ENCODE measurements around the gene SIRT6. TPM values are rescaled to one million over a fixed set of nuclear protein-coding genes. Genes with fewer than 3 reads are reported as not detected.
"Not testable (repeated sequence)": the region's sequence is repeated elsewhere in the genome, so short reads cannot be mapped to it uniquely, and the experiment has no call there.

SIRT6 gene
- total and polyA plus RNA-seq, 4 donors, result 8.1 to 45.4 (median 24.5) TPM

DNA sequence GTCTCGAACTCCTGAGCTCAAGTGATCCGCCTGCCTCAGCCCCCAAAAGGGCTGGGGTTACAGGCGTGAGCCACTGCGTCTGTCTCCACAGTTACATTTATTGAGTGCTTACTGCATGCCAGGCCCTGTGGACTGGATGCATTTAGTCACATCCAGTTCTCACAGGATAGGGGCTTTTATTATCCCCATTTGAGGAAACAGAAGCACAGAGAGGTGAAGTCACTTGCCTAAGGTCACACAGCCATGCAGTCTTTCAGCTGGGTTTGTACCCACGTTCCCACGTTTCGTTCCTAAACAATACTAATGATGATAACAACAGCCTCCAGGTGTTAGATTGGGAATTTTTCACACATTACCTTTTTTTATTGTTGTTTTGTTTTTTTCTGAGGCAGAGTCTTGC, 37.8 kb upstream of the SIRT6 start:
- peaks cover 9% of the 10 kb centered on the region for H3K4me1 ChIP-seq (ENCODE audit: control insufficient read depth, insufficient read depth, low read length)
- H3K9me3 ChIP-seq (ENCODE audit: control insufficient read depth, insufficient read depth, low read length), result no peaks in the 10 kb centered on the region
- no peaks in the 10 kb centered on the region for H3K27me3 ChIP-seq (ENCODE audit: control insufficient read depth, insufficient read depth, low read length)
- H3K4me3 ChIP-seq (ENCODE audit: low read depth, low read length), result no peak overlapping the region
- peaks cover 17% of the 10 kb centered on the region for H3K36me3 ChIP-seq (ENCODE audit: control insufficient read depth, insufficient read depth, low read length)
- DNase-seq (ENCODE audit: low read depth in 4 of 6, low spot score in 6 of 6), result no peak
- 100% methylated on average over 4 of the region's 7 CpGs for WGBS (ENCODE audit: insufficient coverage)
- H3K27ac ChIP-seq (ENCODE audit: low read depth, low read length), result no peak overlapping the region

DNA sequence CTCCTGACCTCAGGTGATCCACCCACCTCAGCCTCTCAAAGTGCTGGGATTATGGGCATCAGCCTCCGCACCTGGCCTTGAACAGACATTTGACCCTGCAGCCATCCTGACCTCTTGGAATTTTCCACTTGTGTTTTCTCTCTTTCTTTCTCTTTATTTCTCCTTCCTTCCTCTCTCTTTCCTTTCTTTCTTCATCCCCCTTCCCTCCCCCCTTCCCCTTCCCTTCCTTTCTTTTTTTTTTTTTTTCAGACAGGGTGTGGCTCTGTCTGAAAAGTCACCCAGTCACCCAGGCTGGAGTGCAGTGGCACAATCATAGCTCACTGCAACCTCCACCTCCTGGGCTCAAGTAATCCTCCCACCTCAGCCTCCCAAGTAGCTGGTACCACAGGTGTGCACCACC, 36.2 kb upstream of the SIRT6 start:
- H3K27me3 ChIP-seq (ENCODE audit: control insufficient read depth, insufficient read depth, low read length); H3K27ac ChIP-seq (ENCODE audit: low read depth, low read length); H3K4me1 ChIP-seq (ENCODE audit: control insufficient read depth, insufficient read depth, low read length); DNase-seq (ENCODE audit: low read depth in 4 of 6, low spot score in 6 of 6); H3K4me3 ChIP-seq (ENCODE audit: low read depth, low read length); H3K9me3 ChIP-seq (ENCODE audit: control insufficient read depth, insufficient read depth, low read length): not testable (repeated sequence)
- WGBS (ENCODE audit: insufficient coverage), result 92% methylated on average over 1 of the region's 1 CpG
- H3K36me3 ChIP-seq (ENCODE audit: control insufficient read depth, insufficient read depth, low read length), result peaks cover 11% of the 10 kb centered on the region

DNA sequence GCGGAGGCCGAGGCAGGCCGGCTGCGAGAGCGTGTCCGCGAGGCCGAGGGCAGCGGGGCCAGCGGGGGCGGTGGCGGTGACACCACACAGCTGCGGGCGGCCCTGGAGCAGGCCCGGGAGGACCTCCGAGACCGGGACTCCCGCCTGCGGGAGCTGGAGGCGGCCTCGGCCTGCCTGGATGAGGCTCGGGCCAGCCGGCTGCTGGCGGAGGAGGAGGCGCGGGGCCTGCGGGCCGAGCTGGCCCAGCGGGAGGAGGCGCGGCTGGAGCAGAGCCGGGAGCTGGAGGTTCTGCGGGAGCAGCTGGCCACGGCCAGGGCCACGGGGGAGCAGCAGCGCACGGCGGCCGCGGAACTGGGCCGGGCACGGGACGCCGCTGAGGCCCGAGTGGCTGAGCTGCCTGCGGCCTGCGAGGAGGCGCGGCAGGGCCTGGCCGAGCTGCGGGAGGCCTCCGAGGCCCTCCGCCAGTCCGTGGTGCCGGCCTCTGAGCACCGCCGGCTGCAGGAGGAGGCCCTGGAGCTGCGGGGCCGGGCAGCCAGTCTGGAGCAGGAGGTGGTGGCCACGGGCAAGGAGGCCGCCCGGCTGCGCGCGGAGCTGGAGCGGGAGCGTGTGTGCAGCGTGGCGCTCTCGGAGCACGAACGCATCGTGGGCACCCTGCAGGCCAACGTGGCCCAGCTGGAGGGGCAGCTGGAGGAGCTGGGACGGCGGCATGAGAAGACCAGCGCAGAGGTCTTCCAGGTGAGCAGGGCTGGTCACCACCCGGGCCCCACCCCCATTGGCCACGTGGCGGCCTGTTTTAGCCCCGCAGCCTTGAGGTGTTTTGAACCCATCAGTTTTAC, 35.3 kb upstream of the SIRT6 start:
- no peak overlapping the region for H3K27ac ChIP-seq (ENCODE audit: low read depth, low read length)
- 94% methylated on average over 73 of the region's 81 CpGs for WGBS (ENCODE audit: insufficient coverage)
- no peaks in the 10 kb centered on the region for H3K27me3 ChIP-seq (ENCODE audit: control insufficient read depth, insufficient read depth, low read length)
- peaks cover 10% of the 10 kb centered on the region for H3K36me3 ChIP-seq (ENCODE audit: control insufficient read depth, insufficient read depth, low read length)
- no peaks in the 10 kb centered on the region for H3K4me1 ChIP-seq (ENCODE audit: control insufficient read depth, insufficient read depth, low read length)
- H3K9me3 ChIP-seq (ENCODE audit: control insufficient read depth, insufficient read depth, low read length), result no peaks in the 10 kb centered on the region
- DNase-seq (ENCODE audit: low read depth in 4 of 6, low spot score in 6 of 6), result no peak
- no peak overlapping the region for H3K4me3 ChIP-seq (ENCODE audit: low read depth, low read length)

DNA sequence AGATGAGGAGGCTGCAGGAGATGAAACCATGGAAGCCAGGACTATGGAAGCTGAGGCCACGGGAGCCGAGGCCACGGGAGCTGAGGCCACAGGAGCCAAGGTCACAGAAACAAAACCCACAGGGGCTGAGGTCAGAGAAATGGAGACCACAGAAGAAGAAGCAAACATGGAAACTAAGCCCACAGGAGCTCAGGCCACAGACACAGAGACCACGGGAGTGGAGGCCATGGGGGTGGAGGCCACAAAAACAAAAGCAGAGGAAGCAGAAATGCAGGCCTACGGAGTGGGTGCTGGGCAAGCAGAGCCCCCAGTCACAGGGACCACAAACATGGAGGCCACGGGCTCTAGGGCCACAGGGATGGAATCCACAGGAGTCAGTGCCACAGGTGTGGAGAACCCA, 34.5 kb upstream of the SIRT6 start:
- Histone ChIP-seq H3K4me3 (ENCODE audit: low read depth, low read length) (no peak overlapping the region), H3K4me1 (ENCODE audit: control insufficient read depth, insufficient read depth, low read length) (no peaks in the 10 kb centered on the region), H3K36me3 (ENCODE audit: control insufficient read depth, insufficient read depth, low read length) (peaks cover 7% of the 10 kb centered on the region), H3K27ac (ENCODE audit: low read depth, low read length) (no peak overlapping the region), H3K27me3 (ENCODE audit: control insufficient read depth, insufficient read depth, low read length) (no peaks in the 10 kb centered on the region), H3K9me3 (ENCODE audit: control insufficient read depth, insufficient read depth, low read length) (no peaks in the 10 kb centered on the region)
- 75% methylated on average over 6 of the region's 6 CpGs for WGBS (ENCODE audit: insufficient coverage)
- no peak for DNase-seq (ENCODE audit: low read depth in 4 of 6, low spot score in 6 of 6)

DNA sequence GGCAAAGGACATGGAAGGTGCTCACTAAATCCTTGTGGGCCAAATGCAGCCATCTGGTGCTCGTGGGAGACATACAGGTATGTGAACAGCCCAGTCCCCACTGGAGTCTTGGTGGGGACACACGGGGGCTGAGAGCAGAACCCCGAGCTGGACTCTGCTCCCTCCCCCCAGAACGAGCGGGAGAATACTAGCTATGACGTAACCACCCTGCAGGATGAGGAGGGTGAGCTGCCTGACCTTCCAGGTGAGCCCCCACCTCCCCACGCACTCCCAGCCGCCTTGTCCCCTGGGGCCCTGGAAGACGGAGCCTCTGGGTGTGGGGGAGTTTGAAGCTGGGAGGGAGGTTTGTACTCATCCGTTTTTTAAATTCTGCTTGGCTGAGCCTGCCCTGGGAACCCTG, 33.4 kb upstream of the SIRT6 start:
- no peaks in the 10 kb centered on the region for H3K4me1 ChIP-seq (ENCODE audit: control insufficient read depth, insufficient read depth, low read length)
- no peak for DNase-seq (ENCODE audit: low read depth in 4 of 6, low spot score in 6 of 6)
- no peaks in the 10 kb centered on the region for H3K27me3 ChIP-seq (ENCODE audit: control insufficient read depth, insufficient read depth, low read length)
- H3K9me3 ChIP-seq (ENCODE audit: control insufficient read depth, insufficient read depth, low read length), result no peaks in the 10 kb centered on the region
- no peak overlapping the region for H3K27ac ChIP-seq (ENCODE audit: low read depth, low read length)
- peaks cover 7% of the 10 kb centered on the region for H3K36me3 ChIP-seq (ENCODE audit: control insufficient read depth, insufficient read depth, low read length)
- H3K4me3 ChIP-seq (ENCODE audit: low read depth, low read length), result no peak overlapping the region
- WGBS (ENCODE audit: insufficient coverage), result 62% methylated on average over 2 of the region's 10 CpGs

DNA sequence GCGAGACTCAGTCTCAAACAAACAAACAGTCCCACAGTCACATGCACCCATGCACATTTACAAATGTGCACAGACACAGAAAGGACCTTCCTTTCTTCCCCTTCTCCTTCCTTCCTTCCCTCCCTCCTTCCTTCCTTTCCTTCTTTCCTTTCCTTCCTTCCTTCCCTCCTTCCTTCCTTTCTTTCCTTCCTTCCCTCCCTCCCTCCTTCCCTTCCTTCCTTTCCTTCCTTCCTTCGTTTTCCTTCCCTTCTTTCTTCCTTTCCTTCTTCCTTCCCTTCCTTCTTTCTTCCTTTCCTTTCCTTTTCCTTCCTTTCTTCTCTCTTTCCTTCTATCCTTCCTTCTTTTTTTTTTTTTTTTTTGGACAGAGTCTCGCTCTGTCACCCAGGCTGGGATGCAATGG, 30.8 kb upstream of the SIRT6 start:
- no peaks in the 10 kb centered on the region for H3K27me3 ChIP-seq (ENCODE audit: control insufficient read depth, insufficient read depth, low read length)
- 83% methylated on average over 2 of the region's 3 CpGs for WGBS (ENCODE audit: insufficient coverage)
- DNase-seq (ENCODE audit: low read depth in 4 of 6, low spot score in 6 of 6), result no peak

DNA sequence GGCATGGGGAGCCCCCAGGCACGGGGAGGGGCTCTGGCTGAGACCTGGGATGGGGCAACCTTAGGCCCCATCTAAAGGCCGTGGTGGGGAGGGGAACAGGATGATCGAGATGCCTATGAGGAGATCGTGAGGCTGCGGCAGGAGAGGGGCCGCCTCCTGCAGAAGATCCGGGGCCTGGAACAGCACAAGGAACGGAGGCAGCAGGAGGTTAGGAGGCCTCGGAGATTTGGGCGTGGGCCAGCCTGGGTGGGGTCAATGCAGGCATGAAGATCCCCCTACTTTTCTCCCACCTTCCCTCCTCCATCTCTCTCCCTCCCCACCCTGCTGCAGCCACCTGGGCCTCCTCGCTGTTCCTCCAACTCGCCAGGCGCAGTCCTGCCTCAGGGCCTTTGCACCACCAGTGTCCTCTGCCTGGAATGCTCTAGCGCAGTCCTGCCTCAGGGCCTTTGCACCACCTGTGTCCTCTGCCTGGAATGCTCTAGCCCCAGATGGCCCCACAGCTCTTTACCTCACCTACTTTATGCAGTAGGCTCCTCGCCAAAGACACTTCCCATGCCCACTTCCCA, 27.9 kb upstream of the SIRT6 start:
- no peak for DNase-seq (ENCODE audit: low read depth in 4 of 6, low spot score in 6 of 6)
- 81% methylated on average over 15 of the region's 15 CpGs for WGBS (ENCODE audit: insufficient coverage)
- no peaks in the 10 kb centered on the region for H3K27me3 ChIP-seq (ENCODE audit: control insufficient read depth, insufficient read depth, low read length)

More for the DNA sequence above, 30.8 kb upstream of the SIRT6 start:
- H3K4me3 ChIP-seq (ENCODE audit: low read depth, low read length), result no peak overlapping the region
- no peaks in the 10 kb centered on the region for H3K4me1 ChIP-seq (ENCODE audit: control insufficient read depth, insufficient read depth, low read length)
- peaks cover 13% of the 10 kb centered on the region for H3K36me3 ChIP-seq (ENCODE audit: control insufficient read depth, insufficient read depth, low read length)
- H3K9me3 ChIP-seq (ENCODE audit: control insufficient read depth, insufficient read depth, low read length), result no peaks in the 10 kb centered on the region
- H3K27ac ChIP-seq (ENCODE audit: low read depth, low read length), result no peak overlapping the region

DNA sequence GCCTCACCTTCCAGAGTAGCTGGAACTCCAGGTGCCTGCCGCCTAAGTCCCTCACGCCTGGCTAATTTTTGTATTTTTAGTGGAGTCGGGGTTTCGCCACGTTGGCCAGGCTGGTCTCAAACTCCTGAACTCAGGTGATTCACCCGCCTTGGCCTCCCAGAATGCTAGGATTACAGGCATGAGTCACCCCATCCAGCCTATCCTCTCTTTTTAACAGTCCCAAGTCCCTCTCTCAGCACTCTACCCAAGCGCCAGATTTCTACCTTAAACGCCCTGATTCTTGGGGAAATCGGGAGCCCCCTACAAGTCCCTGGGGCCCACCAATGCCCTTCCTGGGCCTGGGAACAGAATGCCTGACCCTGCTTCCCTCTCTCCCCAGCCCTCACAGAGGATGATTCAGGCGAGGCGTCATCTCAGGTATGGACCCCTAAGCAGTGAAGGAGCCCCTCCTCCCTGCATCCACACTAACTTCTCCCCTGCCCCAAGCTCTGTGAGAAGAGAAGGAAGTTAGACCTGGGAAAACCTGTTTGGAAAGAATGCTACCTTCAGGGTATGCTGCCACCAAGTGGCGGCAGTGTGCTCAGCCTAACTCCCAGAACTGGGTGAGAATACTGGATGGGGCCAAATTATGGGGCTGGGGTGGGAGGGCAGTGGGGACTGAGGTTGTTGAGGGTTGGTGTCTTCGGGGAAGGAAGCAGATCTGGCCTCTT, 26.2 kb upstream of the SIRT6 start:
- no peaks in the 10 kb centered on the region for H3K27me3 ChIP-seq (ENCODE audit: control insufficient read depth, insufficient read depth, low read length)
- peaks cover 12% of the 10 kb centered on the region for H3K36me3 ChIP-seq (ENCODE audit: control insufficient read depth, insufficient read depth, low read length)
- H3K4me3 ChIP-seq (ENCODE audit: low read depth, low read length), result no peak overlapping the region
- no peak overlapping the region for H3K27ac ChIP-seq (ENCODE audit: low read depth, low read length)
- H3K4me1 ChIP-seq (ENCODE audit: control insufficient read depth, insufficient read depth, low read length), result peaks cover 5% of the 10 kb centered on the region
- WGBS (ENCODE audit: insufficient coverage), result 81% methylated on average over 10 of the region's 13 CpGs
- no peaks in the 10 kb centered on the region for H3K9me3 ChIP-seq (ENCODE audit: control insufficient read depth, insufficient read depth, low read length)
- peak in 1 of 6 donors; percentile 53 for DNase-seq (ENCODE audit: low read depth in 4 of 6, low spot score in 6 of 6)

More for the DNA sequence above, 27.9 kb upstream of the SIRT6 start:
- Histone ChIP-seq H3K4me3 (ENCODE audit: low read depth, low read length) (no peak overlapping the region), H3K9me3 (ENCODE audit: control insufficient read depth, insufficient read depth, low read length) (no peaks in the 10 kb centered on the region), H3K36me3 (ENCODE audit: control insufficient read depth, insufficient read depth, low read length) (peaks cover 12% of the 10 kb centered on the region), H3K27ac (ENCODE audit: low read depth, low read length) (no peak overlapping the region), H3K4me1 (ENCODE audit: control insufficient read depth, insufficient read depth, low read length) (no peaks in the 10 kb centered on the region)

DNA sequence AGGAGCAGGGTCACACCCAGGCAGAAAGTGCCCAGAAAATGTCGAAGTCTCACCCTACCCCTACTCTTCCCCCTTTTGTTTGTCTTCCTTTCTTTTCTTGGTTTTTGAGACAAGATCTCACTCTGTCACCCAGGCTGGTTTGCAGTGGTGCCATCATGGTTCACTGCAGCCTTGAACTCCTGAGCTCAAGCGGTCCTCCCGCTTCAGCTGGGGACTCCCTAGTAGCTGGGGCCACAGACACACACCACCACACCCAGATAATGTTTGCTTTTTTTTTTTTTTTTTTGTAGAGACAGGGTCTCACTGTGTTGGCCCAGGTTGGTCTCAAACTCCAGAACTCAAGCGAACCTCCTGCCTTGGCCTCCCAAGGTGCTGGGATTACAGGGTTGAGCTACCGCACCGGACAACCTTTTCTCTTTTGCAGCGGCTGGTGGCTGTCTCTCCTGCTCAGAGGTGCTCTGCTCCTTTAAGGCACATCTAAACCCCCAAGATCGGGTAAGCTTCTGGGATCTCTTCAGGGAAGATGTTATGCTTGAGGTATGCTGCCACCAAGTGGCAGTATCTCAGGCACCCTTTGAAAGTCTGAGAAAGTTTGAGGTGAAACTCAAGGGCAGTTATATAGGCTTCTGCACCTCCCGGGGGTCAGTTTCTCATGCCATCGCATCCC, 24.6 kb upstream of the SIRT6 start:
- DNase-seq (ENCODE audit: low read depth in 4 of 6, low spot score in 6 of 6), result peak in 1 of 6 donors; percentile 19
- no peak overlapping the region for H3K27ac ChIP-seq (ENCODE audit: low read depth, low read length)
- H3K4me3 ChIP-seq (ENCODE audit: low read depth, low read length), result no peak overlapping the region
- no peaks in the 10 kb centered on the region for H3K9me3 ChIP-seq (ENCODE audit: control insufficient read depth, insufficient read depth, low read length)
- 100% methylated on average over 6 of the region's 10 CpGs for WGBS (ENCODE audit: insufficient coverage)
- peaks cover 5% of the 10 kb centered on the region for H3K4me1 ChIP-seq (ENCODE audit: control insufficient read depth, insufficient read depth, low read length)
- H3K36me3 ChIP-seq (ENCODE audit: control insufficient read depth, insufficient read depth, low read length), result peaks cover 12% of the 10 kb centered on the region
- no peaks in the 10 kb centered on the region for H3K27me3 ChIP-seq (ENCODE audit: control insufficient read depth, insufficient read depth, low read length)

Data from spinal cord (tissue), 10 donors.